WTC11 (cell line): Measurements from ENCODE around the gene LNX1.

Experiments used
- CREM ChIP-seq: sonication (generic); formaldehyde crosslinking; IDR thresholded peaks from 2 replicates; pipeline ENCODE4 v1.8.1; 2022; ENCODE audit warnings: mild to moderate bottlenecking, missing genetic modification reagents, moderate library complexity
- TF ChIP-seq, protein P1 (sequence below): sonication (generic); formaldehyde crosslinking; IDR thresholded peaks from 2 replicates; pipeline ENCODE4 v1.8.1; 2023; ENCODE audit warnings: mild to moderate bottlenecking, missing genetic modification reagents, moderate library complexity

DNA sequence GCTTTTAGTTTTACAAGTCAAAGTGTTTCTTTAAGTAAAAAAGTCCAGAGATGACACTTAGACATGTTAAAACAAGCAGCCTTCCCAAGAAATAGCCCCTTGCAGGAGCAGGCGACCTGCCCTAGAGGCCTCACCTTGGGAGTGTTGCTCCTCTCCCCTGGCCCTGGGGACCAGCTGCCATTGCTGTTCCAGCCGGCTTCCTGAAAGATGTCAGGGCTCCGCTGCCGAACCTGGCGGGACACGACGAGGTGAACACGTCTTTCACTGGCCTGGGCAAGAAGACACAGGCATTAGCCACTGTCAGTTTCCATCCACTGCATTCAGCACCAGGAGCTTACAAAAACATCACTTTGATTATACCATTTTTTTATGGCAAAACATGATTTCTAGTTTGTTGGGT is 109.7 kb downstream of the LNX1 start:
- TF ChIP-seq, protein P1, sequence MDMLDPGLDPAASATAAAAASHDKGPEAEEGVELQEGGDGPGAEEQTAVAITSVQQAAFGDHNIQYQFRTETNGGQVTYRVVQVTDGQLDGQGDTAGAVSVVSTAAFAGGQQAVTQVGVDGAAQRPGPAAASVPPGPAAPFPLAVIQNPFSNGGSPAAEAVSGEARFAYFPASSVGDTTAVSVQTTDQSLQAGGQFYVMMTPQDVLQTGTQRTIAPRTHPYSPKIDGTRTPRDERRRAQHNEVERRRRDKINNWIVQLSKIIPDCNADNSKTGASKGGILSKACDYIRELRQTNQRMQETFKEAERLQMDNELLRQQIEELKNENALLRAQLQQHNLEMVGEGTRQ (CRISPR knock-in tag), result no peak
- no peak for TF ChIP-seq CREM (CRISPR knock-in tag)
